ENCODE results near the gene SPRN. TPM values are rescaled to one million over a fixed set of nuclear protein-coding genes. Genes with fewer than 3 reads are reported as not detected.
"Not testable (repeated sequence)": the region's sequence is repeated elsewhere in the genome, so short reads cannot be mapped to it uniquely, and the experiment has no call there.

The SPRN gene
- total and polyA plus RNA-seq, 8 donors = 0.52 to 6.4 (median 3.3) TPM; not detected in 1

- H3K4me3 ChIP-seq = no peak overlapping the region
- H3K4me1 ChIP-seq = peaks cover 0 to 7% of the 10 kb centered on the region in 2 donors
- DNase-seq = peak in 1 of 4 donors; percentile 71
- intact Hi-C loops (cut with DNase I) = no loop called here
- no peak for TF ChIP-seq CTCF (IDR thresholded peaks at IDR 0.05)
- H3K36me3 ChIP-seq = peaks cover 0 to 56% of the 10 kb centered on the region in 2 donors
- ATAC-seq = no peak
- H3K27ac ChIP-seq = no peak overlapping the region
- no peaks in the 10 kb centered on the region for H3K9me3 ChIP-seq
- H3K27me3 ChIP-seq = peaks cover 0 to 25% of the 10 kb centered on the region in 2 donors
These were observed 5.0 kb downstream of the SPRN start for GRCh38 chr10:133419211-133419950.

- intact Hi-C loops (cut with DNase I) = no loop called here
- no peak for ATAC-seq
These were observed 6.0 kb downstream of the SPRN start for GRCh38 chr10:133418289-133418993.

GRCh38 chr10:133415752-133416151 is 8.7 kb downstream of the SPRN start:
- intact Hi-C loops (cut with DNase I) = no loop called here
- DNase-seq (no peak), ATAC-seq (no peak)
- H3K36me3 ChIP-seq = peaks cover 0 to 81% of the 10 kb centered on the region in 2 donors
- no peaks in the 10 kb centered on the region for H3K27me3 ChIP-seq
- H3K4me3 ChIP-seq = no peak overlapping the region
- H3K4me1 ChIP-seq = no peaks in the 10 kb centered on the region
- peaks cover 3 to 23% of the 10 kb centered on the region in 2 donors for H3K9me3 ChIP-seq
- no peak for TF ChIP-seq CTCF (IDR thresholded peaks at IDR 0.05)
- no peak overlapping the region for H3K27ac ChIP-seq

More at GRCh38 chr10:133418289-133418993, 6.0 kb downstream of the SPRN start:
- Histone ChIP-seq H3K9me3 (no peaks in the 10 kb centered on the region), H3K4me3 (no peak overlapping the region), H3K27me3 (peaks cover 0 to 18% of the 10 kb centered on the region in 2 donors), H3K4me1 (peaks cover 0 to 7% of the 10 kb centered on the region in 2 donors), H3K36me3 (peaks cover 0 to 60% of the 10 kb centered on the region in 2 donors), H3K27ac (no peak overlapping the region)
- DNase-seq = peak in 1 of 4 donors; percentile 52
- TF ChIP-seq CTCF (IDR thresholded peaks at IDR 0.05) = no peak

GRCh38 chr10:133414401-133414800 is 10.0 kb downstream of the SPRN start:
- ATAC-seq; DNase-seq; H3K4me3 ChIP-seq; intact Hi-C loops (cut with DNase I); H3K27me3 ChIP-seq; H3K27ac ChIP-seq; H3K4me1 ChIP-seq: not testable (repeated sequence)
- Histone ChIP-seq H3K36me3 (peaks cover 0 to 81% of the 10 kb centered on the region in 2 donors), H3K9me3 (peaks cover 3 to 26% of the 10 kb centered on the region in 2 donors)

- peaks cover 3 to 26% of the 10 kb centered on the region in 2 donors for H3K9me3 ChIP-seq
- H3K27ac ChIP-seq = no peak overlapping the region
- no peak for TF ChIP-seq CTCF (IDR thresholded peaks at IDR 0.05)
- H3K27me3 ChIP-seq = no peaks in the 10 kb centered on the region
- ATAC-seq = no peak
- no peaks in the 10 kb centered on the region for H3K4me1 ChIP-seq
- intact Hi-C loops (cut with DNase I) = no loop called here
- H3K4me3 ChIP-seq = no peak overlapping the region
- DNase-seq = no peak
- peaks cover 0 to 79% of the 10 kb centered on the region in 2 donors for H3K36me3 ChIP-seq
These were observed 12.1 kb downstream of the SPRN start for GRCh38 chr10:133412381-133412711.

Data from left lung (tissue), 10 donors.